ENCODE measurements around the gene CLCN5. TPM values are rescaled to one million over a fixed set of nuclear protein-coding genes. Genes with fewer than 3 reads are reported as not detected.

The CLCN5 gene
- total and polyA plus RNA-seq, 4 donors = 2.7 to 18.5 (median 7.5) TPM

DNA sequence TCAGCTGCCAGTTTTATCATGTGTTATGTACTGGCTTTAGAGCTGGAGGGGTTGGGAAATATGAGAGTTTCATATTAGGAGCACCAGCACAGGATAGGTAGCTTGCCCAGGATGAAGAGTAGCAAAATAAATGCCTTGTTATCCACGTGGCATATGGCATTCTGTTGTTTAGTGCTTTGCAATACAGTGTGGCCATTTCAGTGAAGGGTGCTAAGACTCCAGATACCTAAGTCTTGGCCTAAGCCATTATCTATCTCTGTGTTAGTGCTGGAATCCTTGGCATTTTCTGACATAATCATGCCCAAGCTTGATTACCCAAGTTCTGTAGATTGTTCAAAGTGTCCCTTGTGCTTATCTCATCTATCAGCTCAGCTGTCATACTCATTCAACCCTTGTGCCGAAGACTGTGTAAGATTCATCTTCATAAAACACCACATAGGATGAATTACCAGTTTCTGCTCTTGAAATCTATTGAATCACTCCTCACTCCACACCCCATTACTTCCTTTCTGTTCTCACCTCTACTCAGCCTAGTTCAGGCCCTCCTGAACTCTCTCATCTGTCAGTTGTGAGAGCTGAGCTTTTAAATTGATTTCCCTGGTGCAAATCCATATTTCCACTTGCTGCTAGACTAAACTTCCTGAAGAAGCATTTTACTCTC is 73.5 kb downstream of the CLCN5 start:
- no peaks in the 10 kb centered on the region for H3K36me3 ChIP-seq (ENCODE audit: control insufficient read depth in 4 of 4, insufficient read depth in 4 of 4, low read length in 4 of 4)
- H3K4me1 ChIP-seq (ENCODE audit: control insufficient read depth in 5 of 5, insufficient read depth in 5 of 5, low read length in 5 of 5) = peaks cover 0 to 2% (median 0%) of the 10 kb centered on the region in 5 donors
- 42 to 74% methylated on average over 2 of the region's 2 CpGs for WGBS, 2 donors
- no peak for ATAC-seq (ENCODE audit: insufficient read depth, low FRiP score)
- no peak for DNase-seq
- no peak overlapping the region for H3K4me3 ChIP-seq
- TF ChIP-seq, protein P1, sequence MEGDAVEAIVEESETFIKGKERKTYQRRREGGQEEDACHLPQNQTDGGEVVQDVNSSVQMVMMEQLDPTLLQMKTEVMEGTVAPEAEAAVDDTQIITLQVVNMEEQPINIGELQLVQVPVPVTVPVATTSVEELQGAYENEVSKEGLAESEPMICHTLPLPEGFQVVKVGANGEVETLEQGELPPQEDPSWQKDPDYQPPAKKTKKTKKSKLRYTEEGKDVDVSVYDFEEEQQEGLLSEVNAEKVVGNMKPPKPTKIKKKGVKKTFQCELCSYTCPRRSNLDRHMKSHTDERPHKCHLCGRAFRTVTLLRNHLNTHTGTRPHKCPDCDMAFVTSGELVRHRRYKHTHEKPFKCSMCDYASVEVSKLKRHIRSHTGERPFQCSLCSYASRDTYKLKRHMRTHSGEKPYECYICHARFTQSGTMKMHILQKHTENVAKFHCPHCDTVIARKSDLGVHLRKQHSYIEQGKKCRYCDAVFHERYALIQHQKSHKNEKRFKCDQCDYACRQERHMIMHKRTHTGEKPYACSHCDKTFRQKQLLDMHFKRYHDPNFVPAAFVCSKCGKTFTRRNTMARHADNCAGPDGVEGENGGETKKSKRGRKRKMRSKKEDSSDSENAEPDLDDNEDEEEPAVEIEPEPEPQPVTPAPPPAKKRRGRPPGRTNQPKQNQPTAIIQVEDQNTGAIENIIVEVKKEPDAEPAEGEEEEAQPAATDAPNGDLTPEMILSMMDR (IDR thresholded peaks at IDR 0.05; ENCODE audit: control extremely low read depth, extremely low read depth) = no peak
- H3K9me3 ChIP-seq (ENCODE audit: control insufficient read depth in 4 of 4, insufficient read depth in 3 of 4, low read length in 3 of 4) = no peaks in the 10 kb centered on the region
- no peak overlapping the region for H3K27ac ChIP-seq (ENCODE audit: low read depth in 1 of 2, low read length in 1 of 2)
- peaks cover 0 to 9% (median 9%) of the 10 kb centered on the region in 3 donors for H3K27me3 ChIP-seq (ENCODE audit: control insufficient read depth in 3 of 3, insufficient read depth in 3 of 3, low read length in 2 of 3)
- H3K9ac ChIP-seq (ENCODE audit: insufficient read depth in 1 of 2, low read length in 2 of 2) = no peak overlapping the region

DNA sequence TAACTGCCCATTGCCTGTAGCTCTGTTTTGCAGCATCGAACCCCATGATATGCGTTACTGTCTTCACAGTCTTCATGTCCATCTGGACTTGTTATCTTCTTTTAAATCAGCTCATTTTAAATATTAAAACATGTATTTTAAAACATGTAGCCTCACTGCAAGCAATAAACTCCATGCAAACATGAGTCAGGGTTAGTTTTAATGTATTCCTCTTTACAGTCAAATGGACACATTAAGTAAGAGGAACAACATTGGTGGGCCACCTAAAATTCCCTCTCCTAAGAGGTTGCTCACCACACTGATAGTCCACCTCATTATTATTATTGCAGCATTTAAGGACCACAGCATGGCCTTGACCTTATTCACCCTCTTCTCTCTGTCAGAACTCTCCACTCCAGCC is 74.1 kb downstream of the CLCN5 start:
- ATAC-seq (ENCODE audit: insufficient read depth, low FRiP score) (no peak), DNase-seq (no peak)
- TF ChIP-seq, protein P1 (IDR thresholded peaks at IDR 0.05; ENCODE audit: control extremely low read depth, extremely low read depth) = no peak
- H3K4me1 ChIP-seq (ENCODE audit: control insufficient read depth in 5 of 5, insufficient read depth in 5 of 5, low read length in 5 of 5) = peaks cover 0 to 2% (median 0%) of the 10 kb centered on the region in 5 donors
- no peak overlapping the region for H3K27ac ChIP-seq (ENCODE audit: low read depth in 1 of 2, low read length in 1 of 2)
- no peaks in the 10 kb centered on the region for H3K9me3 ChIP-seq (ENCODE audit: control insufficient read depth in 4 of 4, insufficient read depth in 3 of 4, low read length in 3 of 4)
- H3K27me3 ChIP-seq (ENCODE audit: control insufficient read depth in 3 of 3, insufficient read depth in 3 of 3, low read length in 2 of 3) = peaks cover 0 to 9% (median 9%) of the 10 kb centered on the region in 3 donors
- H3K36me3 ChIP-seq (ENCODE audit: control insufficient read depth in 4 of 4, insufficient read depth in 4 of 4, low read length in 4 of 4) = no peaks in the 10 kb centered on the region
- WGBS, 2 donors = 91 to 93% methylated on average over 2 of the region's 2 CpGs
- H3K9ac ChIP-seq (ENCODE audit: insufficient read depth in 1 of 2, low read length in 2 of 2) = no peak overlapping the region
- H3K4me3 ChIP-seq = no peak overlapping the region

- DNase-seq = no peak
- Histone ChIP-seq H3K4me3 (no peak overlapping the region), H3K9me3 (ENCODE audit: control insufficient read depth in 4 of 4, insufficient read depth in 3 of 4, low read length in 3 of 4) (no peaks in the 10 kb centered on the region), H3K27me3 (ENCODE audit: control insufficient read depth in 3 of 3, insufficient read depth in 3 of 3, low read length in 2 of 3) (peaks cover 0 to 9% (median 5%) of the 10 kb centered on the region in 3 donors), H3K36me3 (ENCODE audit: control insufficient read depth in 4 of 4, insufficient read depth in 4 of 4, low read length in 4 of 4) (no peaks in the 10 kb centered on the region), H3K27ac (ENCODE audit: low read depth in 1 of 2, low read length in 1 of 2) (no peak overlapping the region), H3K9ac (ENCODE audit: insufficient read depth in 1 of 2, low read length in 2 of 2) (no peak overlapping the region), H3K4me1 (ENCODE audit: control insufficient read depth in 5 of 5, insufficient read depth in 5 of 5, low read length in 5 of 5) (peaks cover 0 to 2% (median 0%) of the 10 kb centered on the region in 5 donors)
- ATAC-seq (ENCODE audit: insufficient read depth, low FRiP score) = no peak
- TF ChIP-seq, protein P1 (IDR thresholded peaks at IDR 0.05; ENCODE audit: control extremely low read depth, extremely low read depth) = no peak
- WGBS, 2 donors = 81 to 100% methylated on average over 3 of the region's 3 CpGs
Measured at GRCh38 chrX:49999087-49999486, 76.7 kb downstream of the CLCN5 start.
